RWPE2 (cell line): ENCODE data around the gene RPP25L.

Experiments
- ATAC-seq: fragments of 200-7000 bp; cut with Tn5 transposase; 3 replicates; pipeline ENCODE4 v1.9.1; 2021; ENCODE audit warnings: low read depth
- DNase-seq: peaks from one replicate; pipeline ENCODE4 v3.0.0-alpha.2; 2020; ENCODE audit warnings: low spot score
- H3K27ac ChIP-seq: fragments of 450-650 bp; 2 replicates; pipeline ENCODE4 v1.5.1; 2017; ENCODE audit warnings: mild to moderate bottlenecking; ENCODE audit not compliant: poor library complexity, severe bottlenecking
- H3K27me3 ChIP-seq: fragments of 250-450 bp; sonication (Bioruptor Pico); 2 replicates; pipeline ENCODE4 v1.5.1; 2021; ENCODE audit warnings: mild to moderate bottlenecking, moderate library complexity; ENCODE audit not compliant: insufficient read depth, poor library complexity, severe bottlenecking
- H3K36me3 ChIP-seq: fragments of 250-450 bp; sonication (Bioruptor Pico); 2 replicates; pipeline ENCODE4 v1.5.1; 2020; ENCODE audit warnings: low read depth, mild to moderate bottlenecking, moderate library complexity
- H3K4me1 ChIP-seq: fragments of 250-450 bp; sonication (Bioruptor Pico); 2 replicates; pipeline ENCODE4 v1.5.1; 2021; ENCODE audit warnings: mild to moderate bottlenecking, moderate library complexity; ENCODE audit not compliant: insufficient read depth, poor library complexity, severe bottlenecking
- H3K4me3 ChIP-seq: fragments of 250-450 bp; sonication (Bioruptor Pico); 2 replicates; pipeline ENCODE4 v1.5.1; 2021; ENCODE audit warnings: mild to moderate bottlenecking, moderate library complexity; ENCODE audit not compliant: severe bottlenecking
- H3K9me3 ChIP-seq: fragments of 250-450 bp; sonication (Bioruptor Pico); 2 replicates; pipeline ENCODE4 v1.5.1; 2021; ENCODE audit warnings: mild to moderate bottlenecking, moderate library complexity; ENCODE audit not compliant: severe bottlenecking
- TF ChIP-seq, protein P1 (sequence below): fragments of 450-650 bp; IDR thresholded peaks from one replicate; pipeline ENCODE4 v1.5.1; 2017; ENCODE audit warnings: mild to moderate bottlenecking, moderate library complexity; ENCODE audit not compliant: poor library complexity, severe bottlenecking

Gene RPP25L

DNA sequence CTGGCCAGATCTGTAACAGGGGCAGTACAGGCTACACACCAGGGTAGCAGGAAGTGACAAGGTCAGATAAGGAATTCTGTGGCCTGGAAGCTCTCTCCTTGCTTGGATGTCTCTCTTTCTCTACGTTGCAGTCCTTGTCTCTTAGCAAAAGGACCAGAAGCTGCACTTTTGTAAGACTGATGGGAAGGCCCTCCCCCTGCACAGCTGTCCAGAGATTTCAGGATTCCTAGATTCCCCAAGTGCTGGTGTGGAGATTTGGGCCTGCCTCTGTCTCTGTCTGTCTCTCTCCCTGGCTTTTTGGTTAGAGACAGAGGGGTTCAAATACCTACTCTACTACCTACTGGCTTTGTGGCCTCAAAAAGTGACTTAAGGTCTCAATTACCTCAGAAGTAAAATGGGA is 12.4 kb downstream of the RPP25L start:
- no peak overlapping the region for H3K4me3 ChIP-seq
- TF ChIP-seq, protein P1, sequence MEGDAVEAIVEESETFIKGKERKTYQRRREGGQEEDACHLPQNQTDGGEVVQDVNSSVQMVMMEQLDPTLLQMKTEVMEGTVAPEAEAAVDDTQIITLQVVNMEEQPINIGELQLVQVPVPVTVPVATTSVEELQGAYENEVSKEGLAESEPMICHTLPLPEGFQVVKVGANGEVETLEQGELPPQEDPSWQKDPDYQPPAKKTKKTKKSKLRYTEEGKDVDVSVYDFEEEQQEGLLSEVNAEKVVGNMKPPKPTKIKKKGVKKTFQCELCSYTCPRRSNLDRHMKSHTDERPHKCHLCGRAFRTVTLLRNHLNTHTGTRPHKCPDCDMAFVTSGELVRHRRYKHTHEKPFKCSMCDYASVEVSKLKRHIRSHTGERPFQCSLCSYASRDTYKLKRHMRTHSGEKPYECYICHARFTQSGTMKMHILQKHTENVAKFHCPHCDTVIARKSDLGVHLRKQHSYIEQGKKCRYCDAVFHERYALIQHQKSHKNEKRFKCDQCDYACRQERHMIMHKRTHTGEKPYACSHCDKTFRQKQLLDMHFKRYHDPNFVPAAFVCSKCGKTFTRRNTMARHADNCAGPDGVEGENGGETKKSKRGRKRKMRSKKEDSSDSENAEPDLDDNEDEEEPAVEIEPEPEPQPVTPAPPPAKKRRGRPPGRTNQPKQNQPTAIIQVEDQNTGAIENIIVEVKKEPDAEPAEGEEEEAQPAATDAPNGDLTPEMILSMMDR: no peak
- no peaks in the 10 kb centered on the region for H3K36me3 ChIP-seq
- no peak overlapping the region for H3K27ac ChIP-seq
- H3K4me1 ChIP-seq: peaks cover 8% of the 10 kb centered on the region
- H3K27me3 ChIP-seq: no peaks in the 10 kb centered on the region
- no peaks in the 10 kb centered on the region for H3K9me3 ChIP-seq
- no peak for ATAC-seq
- DNase-seq: no peak

DNA sequence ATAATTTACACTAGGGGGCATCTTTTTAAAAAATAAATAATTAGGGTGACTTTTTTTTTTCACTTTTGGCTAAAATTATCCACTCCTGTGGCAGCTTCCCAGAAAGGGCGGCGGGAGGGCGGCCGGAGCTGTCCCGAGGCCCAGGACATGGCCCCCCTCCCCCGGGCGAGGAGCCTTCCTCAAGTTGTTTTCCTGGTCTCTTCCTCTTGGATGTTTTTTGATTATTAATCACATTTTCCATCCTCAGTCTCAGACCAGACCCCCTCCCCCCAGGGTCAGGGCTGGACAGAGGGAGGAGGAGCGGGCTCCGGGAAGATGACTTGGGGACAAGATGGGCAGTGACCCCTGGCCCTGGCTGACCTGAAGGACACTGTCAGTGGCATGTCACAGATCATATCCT is 17.7 kb downstream of the RPP25L start:
- Histone ChIP-seq H3K4me3 (no peak overlapping the region), H3K36me3 (no peaks in the 10 kb centered on the region), H3K27ac (no peak overlapping the region), H3K9me3 (no peaks in the 10 kb centered on the region), H3K4me1 (no peaks in the 10 kb centered on the region), H3K27me3 (peaks cover 30% of the 10 kb centered on the region)
- no peak for ATAC-seq
- TF ChIP-seq, protein P1: no peak
- DNase-seq: no peak

DNA sequence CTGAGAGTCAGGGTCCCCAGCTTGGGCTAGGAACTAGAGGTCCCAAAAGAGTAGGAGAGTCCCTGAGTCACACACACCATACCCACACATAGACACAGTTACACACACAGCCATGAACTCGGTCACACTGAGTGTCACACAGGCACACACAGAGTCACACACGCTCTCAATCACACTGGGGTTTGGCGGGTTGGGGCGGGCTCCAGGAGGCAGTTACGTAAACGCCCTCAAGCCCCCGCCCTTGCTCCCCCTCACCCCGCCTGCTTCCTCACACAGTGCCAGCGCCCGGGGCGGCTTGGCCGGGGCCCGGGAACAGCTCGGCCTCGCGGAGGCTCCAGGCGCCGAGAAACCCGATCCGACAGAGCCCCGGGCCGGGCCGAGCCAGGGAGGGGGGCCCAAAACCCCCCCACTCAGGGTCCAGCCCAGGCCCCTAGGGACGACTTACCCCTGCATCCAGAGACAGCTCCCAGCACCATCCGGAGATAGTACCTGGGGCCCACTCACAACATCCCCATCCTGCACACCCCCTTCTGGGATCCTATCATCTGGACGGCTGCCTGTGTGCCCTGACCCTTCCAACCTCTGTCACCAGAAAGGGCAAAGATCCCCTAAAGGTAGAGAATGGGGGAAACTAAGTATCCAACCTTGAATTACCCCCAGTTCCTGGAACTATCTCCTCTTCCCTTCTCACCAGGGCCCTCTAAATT is 18.8 kb downstream of the RPP25L start:
- no peak overlapping the region for H3K4me3 ChIP-seq
- peaks cover 41% of the 10 kb centered on the region for H3K27me3 ChIP-seq
- DNase-seq (no peak), ATAC-seq (peak; percentile 41; the same call in 2 of the 3 replicates)
- no peaks in the 10 kb centered on the region for H3K9me3 ChIP-seq
- H3K27ac ChIP-seq: no peak overlapping the region
- TF ChIP-seq, protein P1: no peak
- no peaks in the 10 kb centered on the region for H3K4me1 ChIP-seq
- no peaks in the 10 kb centered on the region for H3K36me3 ChIP-seq

DNA sequence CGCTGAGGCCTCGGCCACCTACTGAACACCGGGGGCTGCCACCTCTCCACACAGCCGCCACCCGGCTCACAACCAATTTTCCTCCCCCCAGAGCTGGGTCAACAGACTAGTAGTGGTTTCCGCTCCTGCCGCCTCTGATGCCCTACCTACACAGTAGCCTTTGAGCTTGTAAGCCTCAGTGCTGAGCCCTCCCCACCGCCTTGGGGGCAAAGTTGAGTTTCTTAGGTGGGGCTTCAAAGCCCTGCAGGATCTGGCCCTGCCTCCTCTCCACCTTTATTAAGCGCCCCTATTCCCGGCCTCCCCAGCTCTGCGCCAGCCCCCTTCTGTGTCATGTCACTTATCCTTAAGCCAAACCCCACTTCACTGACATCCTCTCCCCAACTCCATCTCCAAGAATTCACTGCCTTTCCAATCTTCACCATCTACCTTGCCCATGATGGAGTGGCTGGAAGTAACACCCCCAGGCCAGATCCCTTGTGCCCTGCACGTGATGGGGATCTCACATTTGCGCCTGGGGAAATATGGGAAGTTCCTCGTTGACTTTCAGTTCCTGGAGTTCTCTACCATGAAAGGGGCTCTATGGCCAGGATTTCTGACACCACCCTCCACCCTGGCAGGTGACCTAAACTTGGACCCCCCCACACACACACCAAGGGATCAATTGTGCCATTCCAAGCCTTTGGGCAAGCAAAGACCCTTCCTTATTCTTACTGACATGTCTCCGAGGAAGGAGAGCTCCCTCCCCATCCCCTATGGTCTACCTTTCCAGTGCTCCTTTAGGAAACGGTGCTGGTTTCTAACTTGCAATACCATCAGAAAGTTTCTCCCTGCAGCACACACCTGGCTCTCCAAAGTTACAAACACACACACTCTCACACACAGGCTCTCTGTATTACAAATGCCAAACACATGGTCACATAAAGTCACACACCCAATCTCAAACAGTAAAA is 19.7 kb downstream of the RPP25L start:
- no peak for ATAC-seq
- Histone ChIP-seq H3K27ac (no peak overlapping the region), H3K36me3 (no peaks in the 10 kb centered on the region), H3K4me1 (no peaks in the 10 kb centered on the region), H3K9me3 (no peaks in the 10 kb centered on the region), H3K4me3 (no peak overlapping the region), H3K27me3 (peaks cover 50% of the 10 kb centered on the region)
- TF ChIP-seq, protein P1: peak; percentile 68
- DNase-seq: no peak
